Immature natural killer cell (primary cell): ENCODE results near the gene CELA1. TPM values are rescaled to one million over a fixed set of nuclear protein-coding genes. Genes with fewer than 3 reads are reported as not detected.
A peak's percentile ranks its signal among the peaks of the same experiment; 100 is the strongest.
"Not testable (repeated sequence)": the region's sequence is repeated elsewhere in the genome, so short reads cannot be mapped to it uniquely, and the experiment has no call there.

Source experiments
- DNase-seq, 3 donors: peaks; one replicate each; pipeline ENCODE4 v3.0.0; 2022; ENCODE audit warnings: mixed read lengths in 1 of 3
- H3K27ac Mint-ChIP-seq, 6 donors: one replicate each; pipeline ENCODE4 v1.8.0; 2020; ENCODE audit warnings: mixed read lengths in 6 of 6, mild to moderate bottlenecking in 5 of 6, inconsistent platforms in 4 of 6, moderate library complexity in 3 of 6
- H3K27me3 Mint-ChIP-seq, 3 donors: one replicate each; pipeline ENCODE4 v1.8.0; 2020 to 2021; ENCODE audit warnings: low read depth in 3 of 3, mild to moderate bottlenecking in 3 of 3, mixed read lengths in 3 of 3, moderate library complexity in 3 of 3, inconsistent platforms in 1 of 3
- H3K36me3 Mint-ChIP-seq, 3 donors: one replicate each; pipeline ENCODE4 v1.8.0; 2020; ENCODE audit warnings: mixed read lengths in 3 of 3, inconsistent platforms in 2 of 3, mild to moderate bottlenecking in 2 of 3
- H3K4me1 Mint-ChIP-seq, 2 donors: one replicate each; pipeline ENCODE4 v1.8.0; 2020; ENCODE audit warnings: inconsistent platforms in 2 of 2, mild to moderate bottlenecking in 2 of 2, mixed read lengths in 2 of 2, moderate library complexity in 1 of 2
- H3K4me3 Mint-ChIP-seq, 5 donors: one replicate each; pipeline ENCODE4 v1.8.0; 2020; ENCODE audit warnings: mild to moderate bottlenecking in 5 of 5, mixed read lengths in 5 of 5, inconsistent platforms in 3 of 5, moderate library complexity in 3 of 5
- H3K9me3 Mint-ChIP-seq, 6 donors: one replicate each; pipeline ENCODE4 v1.8.0; 2020; ENCODE audit warnings: mild to moderate bottlenecking in 6 of 6, mixed read lengths in 6 of 6, inconsistent platforms in 4 of 6, moderate library complexity in 3 of 6
- polyA plus RNA-seq, 3 donors: library from polyadenylated mRNA; unstranded; fragments of 300-500 nt; fragmentation: Illumina TruSeq; gene quantifications; one replicate each; pipeline ENCODE4 v1.2.3, GENCODE V29; 2021

The CELA1 gene
- polyA plus RNA-seq, 3 donors from 2014 or later: 0.37 to 1.00 TPM; not detected in 1

DNA sequence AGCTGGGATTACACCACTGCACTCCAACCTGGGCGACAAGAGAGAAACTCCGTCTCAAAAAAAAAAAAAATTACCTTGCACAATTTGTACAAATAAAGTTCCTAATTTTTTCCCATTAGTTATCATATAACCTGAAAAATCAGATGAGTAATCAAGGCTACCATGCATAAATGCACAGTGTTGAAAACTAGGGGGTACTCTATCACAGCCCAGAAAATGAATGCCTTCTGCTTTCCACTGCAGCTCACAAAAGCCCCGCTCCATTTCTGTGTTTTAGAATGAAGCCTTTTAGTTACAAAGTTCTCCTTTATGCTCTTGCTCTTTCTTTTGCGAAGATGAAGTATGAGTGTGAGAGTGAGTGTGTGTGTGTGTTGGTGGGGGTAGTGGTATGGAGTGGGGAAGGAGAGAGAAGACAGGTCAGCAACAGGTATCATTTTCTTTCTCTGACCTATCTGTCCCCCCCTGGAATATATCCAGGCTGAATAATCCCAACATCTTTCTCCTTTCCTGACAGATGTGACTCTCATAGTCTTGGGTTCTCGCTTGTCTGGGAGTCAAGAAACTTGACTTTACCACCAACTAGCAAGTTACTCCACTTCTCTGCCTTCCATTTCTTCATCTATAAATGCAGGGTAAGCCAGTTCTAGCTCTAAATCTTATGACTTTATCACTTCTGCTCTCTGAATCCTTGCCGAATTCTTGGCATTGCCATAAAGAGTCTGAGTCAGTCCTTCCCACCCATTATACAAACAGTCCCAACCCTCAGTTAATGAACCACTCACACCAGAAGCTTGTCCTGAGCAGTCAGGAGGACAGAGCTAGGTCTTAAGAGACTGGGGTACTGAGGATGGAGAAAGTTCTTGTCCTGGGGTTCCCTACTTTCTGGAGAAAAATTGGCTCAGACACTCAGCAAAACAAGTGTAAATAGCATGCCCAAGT is 38.6 kb downstream of the CELA1 start:
- no peaks in the 10 kb centered on the region for H3K9me3 Mint-ChIP-seq
- peaks cover 20 to 61% (median 32%) of the 10 kb centered on the region in 3 donors for H3K36me3 Mint-ChIP-seq
- DNase-seq: no peak
- peak overlapping the region in 4 of 5 donors; percentile 11 to 48 (median 34) for H3K4me3 Mint-ChIP-seq
- H3K27ac Mint-ChIP-seq: peak overlapping the region; percentile 72 to 91 (median 82)
- peaks cover 81 to 82% of the 10 kb centered on the region in 2 donors for H3K4me1 Mint-ChIP-seq
- H3K27me3 Mint-ChIP-seq: no peaks in the 10 kb centered on the region

DNA sequence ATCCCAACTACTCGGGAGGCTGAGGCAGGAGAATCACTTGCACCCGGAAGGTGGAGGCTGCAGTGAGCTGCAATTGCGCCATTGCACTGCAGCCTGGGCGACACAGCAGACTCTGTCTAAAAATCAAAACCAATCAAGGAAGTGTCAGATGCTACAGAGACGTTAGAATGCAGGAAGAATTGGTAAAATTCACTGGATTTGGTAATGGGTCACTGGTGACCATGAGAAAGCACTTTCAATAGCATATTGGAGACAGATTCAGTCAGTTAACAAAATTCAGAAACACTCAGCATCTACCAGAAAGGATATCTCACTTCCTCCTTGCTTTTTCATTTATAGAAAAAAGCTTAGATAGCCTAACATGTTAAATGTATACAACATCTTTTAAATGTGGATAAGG is 40.0 kb downstream of the CELA1 start:
- Mint-ChIP-seq H3K27me3 (peaks cover 0 to 2% (median 0%) of the 10 kb centered on the region in 3 donors), H3K4me3 (peak overlapping the region in 1 of 5 donors; percentile 14)

DNA sequence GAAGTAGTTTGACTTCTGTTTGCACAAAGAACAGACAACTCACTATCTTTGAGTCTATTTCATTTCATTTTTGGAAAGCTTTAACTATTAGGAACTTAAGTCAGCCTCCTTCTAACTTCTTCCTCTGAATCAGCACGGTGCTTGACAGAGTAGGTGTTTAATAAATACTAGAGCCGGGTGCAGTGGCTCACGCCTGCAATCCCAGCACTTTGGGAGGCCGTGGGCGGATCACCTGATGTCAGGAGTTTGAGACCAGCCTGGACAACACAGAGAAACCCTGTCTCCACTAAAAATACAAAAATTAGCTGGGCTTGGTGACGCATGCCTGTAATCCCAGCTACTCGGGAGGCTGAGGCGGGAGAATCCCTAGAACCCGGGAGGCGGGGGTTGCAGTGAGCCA is 45.7 kb downstream of the CELA1 start:
- Mint-ChIP-seq H3K4me1 (peaks cover 23 to 31% of the 10 kb centered on the region in 2 donors), H3K27ac (peak overlapping the region in 5 of 6 donors; percentile 45 to 73 (median 53)), H3K36me3 (peaks cover 21 to 43% (median 32%) of the 10 kb centered on the region in 3 donors)
- H3K9me3 Mint-ChIP-seq, H3K4me3 Mint-ChIP-seq, H3K27me3 Mint-ChIP-seq, DNase-seq: not testable (repeated sequence)

More for the DNA sequence above, 40.0 kb downstream of the CELA1 start:
- Mint-ChIP-seq H3K9me3 (no peaks in the 10 kb centered on the region), H3K4me1 (peaks cover 73 to 82% of the 10 kb centered on the region in 2 donors), H3K27ac (peak overlapping the region; percentile 35 to 89 (median 86)), H3K36me3 (peaks cover 19 to 58% (median 34%) of the 10 kb centered on the region in 3 donors)
- DNase-seq: no peak

DNA sequence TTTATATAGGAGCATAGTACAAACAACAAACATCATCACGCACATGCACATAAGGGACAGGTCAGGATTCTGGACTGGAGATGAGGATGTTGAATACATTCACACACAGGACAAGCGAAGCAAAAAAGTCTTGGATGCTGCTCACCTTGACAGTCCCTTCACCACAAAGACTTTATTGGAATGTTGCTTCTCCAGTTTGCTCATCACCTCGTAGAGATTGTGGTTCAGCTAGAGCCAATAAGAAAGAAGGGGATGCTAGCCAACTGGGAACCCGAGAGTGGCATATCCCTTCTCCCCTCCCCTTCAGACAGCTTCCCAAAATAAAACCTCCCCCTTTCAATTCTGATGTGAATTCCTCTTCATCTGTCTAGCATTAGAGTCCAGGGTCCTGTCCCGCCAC is 50.8 kb downstream of the CELA1 start:
- H3K4me1 Mint-ChIP-seq: peaks cover 10 to 19% of the 10 kb centered on the region in 2 donors
- peaks cover 7 to 46% (median 29%) of the 10 kb centered on the region in 3 donors for H3K36me3 Mint-ChIP-seq
- no peak overlapping the region for H3K4me3 Mint-ChIP-seq
- H3K27ac Mint-ChIP-seq: peak overlapping the region in 3 of 6 donors; percentile 40 to 80 (median 55)
- DNase-seq: no peak
- no peaks in the 10 kb centered on the region for H3K9me3 Mint-ChIP-seq
- peaks cover 0 to 1% (median 0%) of the 10 kb centered on the region in 3 donors for H3K27me3 Mint-ChIP-seq

DNA sequence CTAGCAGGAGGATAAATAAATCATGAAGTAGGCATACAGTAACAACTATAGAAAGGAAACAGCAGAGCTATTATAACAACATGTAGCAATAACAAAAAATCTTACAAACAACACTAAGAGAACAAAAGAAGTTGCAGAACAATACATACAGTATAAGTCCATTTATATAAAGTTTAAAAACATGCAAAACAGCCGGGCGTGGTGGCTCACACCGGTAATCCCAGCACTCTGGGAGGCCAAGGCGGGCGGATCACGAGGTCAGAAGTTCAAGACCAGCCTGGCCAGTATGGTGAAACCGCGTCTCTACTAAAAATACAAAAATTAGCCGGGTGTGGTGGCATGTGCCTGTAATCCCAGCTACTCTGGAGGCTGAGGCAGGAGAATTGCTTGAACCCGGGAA is 52.4 kb downstream of the CELA1 start:
- not testable (repeated sequence) for H3K9me3 Mint-ChIP-seq, H3K4me3 Mint-ChIP-seq, H3K27me3 Mint-ChIP-seq, DNase-seq
- peaks cover 8 to 42% (median 28%) of the 10 kb centered on the region in 3 donors for H3K36me3 Mint-ChIP-seq
- H3K27ac Mint-ChIP-seq: peak overlapping the region in 5 of 6 donors; percentile 13 to 84 (median 78)
- H3K4me1 Mint-ChIP-seq: peaks cover 10 to 22% of the 10 kb centered on the region in 2 donors

DNA sequence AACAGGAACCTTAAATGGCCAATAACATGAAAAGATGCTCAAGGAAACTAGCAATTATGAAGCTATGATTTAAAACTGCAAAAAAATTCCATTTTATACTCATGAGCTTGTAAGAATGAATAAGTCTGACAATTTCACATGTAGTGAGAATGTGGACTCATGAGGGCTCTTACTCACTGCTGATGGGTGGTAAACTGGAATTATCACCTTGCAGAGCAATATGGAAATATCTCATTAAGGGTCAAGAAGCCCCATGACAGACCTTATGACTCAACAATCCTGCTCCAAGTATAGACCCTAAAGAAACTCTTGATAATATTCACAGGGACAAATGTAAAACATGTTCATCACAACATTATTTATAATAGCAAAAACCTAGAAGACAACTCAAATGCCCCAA is 52.8 kb downstream of the CELA1 start:
- Mint-ChIP-seq H3K4me1 (peaks cover 10 to 26% of the 10 kb centered on the region in 2 donors), H3K4me3 (no peak overlapping the region), H3K36me3 (peaks cover 10 to 40% (median 29%) of the 10 kb centered on the region in 3 donors), H3K9me3 (peaks cover 0 to 3% (median 0%) of the 10 kb centered on the region in 6 donors), H3K27me3 (peaks cover 0 to 1% (median 0%) of the 10 kb centered on the region in 3 donors), H3K27ac (peak overlapping the region in 5 of 6 donors; percentile 13 to 84 (median 78))
- DNase-seq: no peak

DNA sequence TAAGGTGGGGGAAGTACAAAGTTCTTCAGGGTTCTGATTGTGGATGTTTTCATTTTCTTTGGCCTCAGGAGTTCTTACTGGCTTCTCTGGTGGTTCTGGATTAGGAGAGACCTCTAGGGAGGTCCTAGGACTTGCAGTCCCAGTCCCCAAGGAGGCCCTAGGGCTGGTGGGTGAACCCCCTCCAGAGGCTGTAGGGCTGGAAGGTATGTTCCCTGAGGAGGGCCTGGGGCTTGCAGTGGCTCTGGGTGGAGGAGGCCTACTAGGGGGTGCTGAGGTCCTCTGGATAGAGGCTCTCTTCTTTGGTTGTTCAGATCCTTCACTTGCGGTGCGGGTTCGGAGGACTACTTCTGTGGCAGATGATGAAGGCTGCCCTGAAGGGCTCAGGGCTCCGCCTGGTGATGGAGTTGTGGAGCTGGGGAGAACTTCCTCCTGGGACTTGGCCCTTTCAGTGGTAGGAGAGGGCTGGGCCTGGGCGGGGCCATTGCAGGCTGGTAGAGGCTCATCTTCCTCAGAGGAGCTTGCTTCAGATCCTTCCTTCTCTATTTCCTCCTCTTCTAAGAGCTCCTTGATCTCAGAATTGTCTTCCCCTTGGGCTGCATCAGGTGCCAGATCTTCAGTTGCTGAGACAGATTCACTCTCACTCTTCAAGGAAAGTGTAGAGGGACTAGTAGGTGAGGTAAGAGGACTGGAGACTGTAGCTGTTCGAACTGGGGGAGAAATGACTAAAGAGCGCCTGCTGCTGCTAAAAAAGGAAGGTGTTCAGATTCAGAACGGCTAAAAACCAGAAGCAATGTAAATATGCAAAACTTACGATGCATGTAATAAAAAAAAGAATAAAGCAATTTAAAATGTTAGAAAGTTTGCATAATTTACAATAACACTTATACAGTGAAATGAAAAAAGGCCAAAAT is 54.6 kb downstream of the CELA1 start:
- not testable (repeated sequence) for DNase-seq, H3K9me3 Mint-ChIP-seq, H3K27me3 Mint-ChIP-seq, H3K4me3 Mint-ChIP-seq
- peak overlapping the region; percentile 17 to 82 (median 63) for H3K27ac Mint-ChIP-seq
- peaks cover 14 to 45% (median 33%) of the 10 kb centered on the region in 3 donors for H3K36me3 Mint-ChIP-seq
- H3K4me1 Mint-ChIP-seq: peaks cover 10 to 26% of the 10 kb centered on the region in 2 donors

DNA sequence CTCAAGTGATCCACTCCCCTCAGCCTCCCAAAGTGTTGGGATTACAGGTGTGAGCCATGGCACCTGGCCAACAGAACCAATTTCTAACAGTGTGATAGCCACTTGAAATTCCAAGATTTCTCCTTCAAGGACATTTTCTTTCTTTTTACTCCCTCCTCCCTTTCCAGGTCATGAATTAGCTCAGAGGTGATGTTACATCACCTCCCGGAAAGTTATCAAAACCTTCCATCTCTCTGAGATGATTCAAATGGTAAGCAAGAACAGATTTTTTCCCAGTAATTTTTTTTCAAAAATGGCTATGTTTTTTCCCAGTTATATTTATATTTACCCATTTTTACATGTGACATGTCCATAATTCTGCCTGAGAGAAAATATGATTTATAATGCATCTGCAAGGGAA is 60.6 kb downstream of the CELA1 start:
- H3K27me3 Mint-ChIP-seq: no peaks in the 10 kb centered on the region
- peaks cover 14 to 33% (median 22%) of the 10 kb centered on the region in 3 donors for H3K36me3 Mint-ChIP-seq
- no peak overlapping the region for H3K4me3 Mint-ChIP-seq
- DNase-seq: no peak
- H3K27ac Mint-ChIP-seq: peak overlapping the region; percentile 46 to 79 (median 60)
- peaks cover 0 to 15% of the 10 kb centered on the region in 2 donors for H3K4me1 Mint-ChIP-seq
- H3K9me3 Mint-ChIP-seq: peaks cover 0 to 3% (median 0%) of the 10 kb centered on the region in 6 donors

DNA sequence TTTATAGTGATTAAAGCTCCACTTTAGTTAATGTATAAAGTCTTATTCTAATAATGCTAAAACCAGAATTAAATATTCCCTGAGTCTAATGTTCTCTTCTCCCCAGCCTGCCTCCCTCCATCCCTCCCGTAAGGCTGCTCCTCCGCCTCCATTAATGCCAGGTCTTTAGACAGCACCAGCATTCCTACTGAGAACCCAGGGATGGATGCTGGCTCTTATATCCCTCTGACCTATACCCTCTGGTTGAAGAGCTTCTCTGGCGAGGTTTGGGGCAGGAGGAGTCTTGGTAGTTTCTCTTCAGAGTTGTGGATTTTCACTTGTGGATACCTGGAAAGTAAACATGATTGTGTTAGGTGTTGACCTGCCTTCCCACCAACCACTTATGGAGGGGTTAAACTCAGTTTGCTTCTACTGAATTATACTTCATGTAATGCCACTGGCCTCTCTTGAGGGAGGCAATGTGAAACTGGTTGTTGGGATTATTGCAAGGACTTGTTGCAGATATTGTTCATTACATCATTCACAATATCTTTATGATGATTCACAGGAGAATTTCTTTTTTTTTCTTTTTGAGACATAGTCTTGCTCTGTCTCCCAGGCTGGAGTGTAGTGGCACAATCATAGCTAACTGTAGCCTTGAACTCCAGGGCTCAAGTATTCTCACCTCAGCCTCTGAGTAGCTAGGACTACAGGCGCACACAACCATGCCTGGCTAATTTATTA is 65.1 kb downstream of the CELA1 start:
- Mint-ChIP-seq H3K4me1 (peaks cover 1 to 7% of the 10 kb centered on the region in 2 donors), H3K36me3 (peaks cover 9 to 21% (median 12%) of the 10 kb centered on the region in 3 donors)

More for the DNA sequence above, 65.1 kb downstream of the CELA1 start:
- no peak for DNase-seq
- Mint-ChIP-seq H3K9me3 (no peaks in the 10 kb centered on the region), H3K27me3 (peaks cover 0 to 3% (median 0%) of the 10 kb centered on the region in 3 donors), H3K27ac (peak overlapping the region; percentile 22 to 80 (median 58)), H3K4me3 (no peak overlapping the region)

Other genes with a start within 250 kb of the CELA1 start
- 10 to 100 TPM; 10.1 to 16.6 (median 11.7) TPM for gene TFCP2, start 173.5 kb downstream of the CELA1 start, polyA plus RNA-seq
- gene POU6F1, start 128.6 kb downstream of the CELA1 start, polyA plus RNA-seq: 1 to 10 TPM in 1 of 3 donors, under 1 TPM in 2; 0.78 to 1.8 (median 0.86) TPM
- 1,000 to 10,000 TPM; 1,137 to 2,830 (median 1,368) TPM for gene DAZAP2, start 107.9 kb downstream of the CELA1 start, polyA plus RNA-seq
- gene SMAGP, start 76.3 kb downstream of the CELA1 start, polyA plus RNA-seq: 10 to 100 TPM; 26.7 to 41.9 (median 34.6) TPM
- gene BIN2, start 22.5 kb downstream of the CELA1 start, polyA plus RNA-seq: 100 to 1,000 TPM; 353 to 582 (median 359) TPM
- 10 to 100 TPM in 1 of 3 donors, 1 to 10 TPM in 1, under 1 TPM in 1; 0.91 to 19.0 (median 9.8) TPM for gene GALNT6, start 44.7 kb upstream of the CELA1 start, polyA plus RNA-seq
- 1 to 10 TPM in 2 of 3 donors, not detected in 1; 1.2 TPM for gene SLC4A8, start 78.2 kb upstream of the CELA1 start, polyA plus RNA-seq
- under 1 TPM in 2 of 3 donors, not detected in 1; 0.04 to 0.06 TPM for gene SCN8A, start 244.6 kb upstream of the CELA1 start, polyA plus RNA-seq